ENCODE measurements around the gene ST3GAL3. TPM values are rescaled to one million over a fixed set of nuclear protein-coding genes. Genes with fewer than 3 reads are reported as not detected.

The ST3GAL3 gene
- total and polyA plus RNA-seq, 2 of the 13 experiments (the other 11 are each of a cell fraction or from before 2014, with no cell fraction given) = 5.1 to 8.1 TPM

DNA sequence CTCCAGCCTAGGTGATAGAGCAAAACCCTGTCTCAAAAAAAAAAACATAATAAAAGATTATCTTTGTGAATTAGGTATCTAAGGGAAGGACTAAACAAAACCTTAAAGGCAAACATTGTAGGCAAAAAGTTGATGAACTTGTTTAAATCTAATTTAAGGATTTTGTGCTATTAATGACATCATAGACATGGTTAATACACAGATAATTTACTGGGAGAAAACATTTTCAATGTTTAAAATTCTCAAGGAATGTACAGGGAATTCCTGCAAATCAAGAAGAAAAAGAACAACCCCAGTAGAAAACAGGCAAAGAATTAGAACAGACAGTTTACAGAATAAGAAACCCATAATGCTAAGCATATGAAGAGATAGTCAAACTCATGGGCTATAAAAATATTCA lies 47.6 kb downstream of the ST3GAL3 start:
- ChIA-PET CTCF (ENCODE audit: low intra/inter-chr PET ratio, low total read pairs) (no interaction called here), POLR2A (no interaction called here)
- peak; percentile 54 for TF ChIP-seq ATF7 (IDR thresholded peaks at IDR 0.05)
- TF ChIP-seq ATF7 (CRISPR knock-in tag; IDR thresholded peaks at IDR 0.05) = no peak
- TF ChIP-seq, protein P1, sequence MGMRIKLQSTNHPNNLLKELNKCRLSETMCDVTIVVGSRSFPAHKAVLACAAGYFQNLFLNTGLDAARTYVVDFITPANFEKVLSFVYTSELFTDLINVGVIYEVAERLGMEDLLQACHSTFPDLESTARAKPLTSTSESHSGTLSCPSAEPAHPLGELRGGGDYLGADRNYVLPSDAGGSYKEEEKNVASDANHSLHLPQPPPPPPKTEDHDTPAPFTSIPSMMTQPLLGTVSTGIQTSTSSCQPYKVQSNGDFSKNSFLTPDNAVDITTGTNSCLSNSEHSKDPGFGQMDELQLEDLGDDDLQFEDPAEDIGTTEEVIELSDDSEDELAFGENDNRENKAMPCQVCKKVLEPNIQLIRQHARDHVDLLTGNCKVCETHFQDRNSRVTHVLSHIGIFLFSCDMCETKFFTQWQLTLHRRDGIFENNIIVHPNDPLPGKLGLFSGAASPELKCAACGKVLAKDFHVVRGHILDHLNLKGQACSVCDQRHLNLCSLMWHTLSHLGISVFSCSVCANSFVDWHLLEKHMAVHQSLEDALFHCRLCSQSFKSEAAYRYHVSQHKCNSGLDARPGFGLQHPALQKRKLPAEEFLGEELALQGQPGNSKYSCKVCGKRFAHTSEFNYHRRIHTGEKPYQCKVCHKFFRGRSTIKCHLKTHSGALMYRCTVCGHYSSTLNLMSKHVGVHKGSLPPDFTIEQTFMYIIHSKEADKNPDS (CRISPR knock-in tag; IDR thresholded peaks at IDR 0.05) = no peak
- no peak for TF ChIP-seq ZFP36L1 (CRISPR knock-in tag; IDR thresholded peaks at IDR 0.05)
- no peak for TF ChIP-seq ZNF614 (CRISPR knock-in tag; IDR thresholded peaks at IDR 0.05; ENCODE audit: borderline replicate concordance)
- TF ChIP-seq ZNF746 (CRISPR knock-in tag; IDR thresholded peaks at IDR 0.05) = no peak
- Histone ChIP-seq H3K4me2 (ENCODE audit: low read depth, low read length) (no peak overlapping the region), H2AFZ (ENCODE audit: low read length) (no peak overlapping the region), H3K9me3 (ENCODE audit: low read length) (no peaks in the 10 kb centered on the region), H3K36me3 (replicated peaks in 1 of 2; ENCODE audit: control insufficient read depth in 1 of 2, insufficient read depth in 2 of 2, low read length in 2 of 2) (no peaks in the 10 kb centered on the region), H4K20me1 (ENCODE audit: insufficient read depth, low read length) (no peaks in the 10 kb centered on the region), H3K27me3 (ENCODE audit: control insufficient read depth in 1 of 2, insufficient read depth in 2 of 2, low read length in 2 of 2) (no peaks in the 10 kb centered on the region), H3K9ac (ENCODE audit: insufficient read depth, low read depth, low read length) (no peak overlapping the region), H3K4me3 (replicated peaks in 1 of 3; ENCODE audit: insufficient read depth in 1 of 3, low read depth in 2 of 3, low read length in 3 of 3) (no peak overlapping the region), H3K4me1 (ENCODE audit: insufficient read depth, low read length) (peaks cover 32% of the 10 kb centered on the region), H3K79me2 (ENCODE audit: insufficient read depth, low read length) (no peaks in the 10 kb centered on the region), H3K27ac (ENCODE audit: extremely low read length, insufficient read depth, low read length) (no peak overlapping the region)
- intact Hi-C loops (cut with micrococcal nuclease; ENCODE audit: unreplicated experiment) = no loop called here
- in situ Hi-C loops (cut with HindIII; ENCODE audit: extremely low pct_ligation_motif_present, low pct_unique_long_range_greater_than_20kb) = loop anchor here (5.0 to 10.0 kb wide), 2 partner anchors 177 to 290 kb away; partner anchors contain the start of gene ARTN
- no peak for ATAC-seq
- DNase-seq (ENCODE audit: low spot score) = no peak
- FAIRE-seq = no peak
- no TSS peak for BruUV-seq (replicated peaks)

All from HepG2 (cell line).